Smooth muscle cell (in vitro differentiated cells): Measurements from ENCODE around the gene RAB8B. TPM values are rescaled to one million over a fixed set of nuclear protein-coding genes. Genes with fewer than 3 reads are reported as not detected.

Source experiments
- DNase-seq: peaks from one replicate; lab custom pipeline; 2025; ENCODE audit not compliant: unreplicated experiment; lab: John Stamatoyannopoulos, UW
- H2AFZ ChIP-seq: fragments of 200-600 bp; sonication (generic); 2 replicates; pipeline ENCODE4 v1.6.0; 2016; ENCODE audit warnings: antibody characterized with exemption, low read depth, mild to moderate bottlenecking
- H3F3A ChIP-seq: fragments of 200-600 bp; sonication (generic); 2 replicates; pipeline ENCODE4 v1.6.0; 2017; ENCODE audit warnings: antibody characterized with exemption, low read depth
- H3K27ac ChIP-seq: fragments of 200-600 bp; sonication (generic); 2 replicates; pipeline ENCODE4 v1.5.1; 2016; ENCODE audit warnings: low read depth, mild to moderate bottlenecking
- H3K27me3 ChIP-seq: fragments of 200-600 bp; sonication (generic); 2 replicates; pipeline ENCODE4 v1.6.1; 2016; ENCODE audit warnings: low read depth, mild to moderate bottlenecking
- H3K36me3 ChIP-seq: fragments of 200-600 bp; sonication (generic); 2 replicates; pipeline ENCODE4 v1.5.1; 2016; ENCODE audit warnings: low read depth
- H3K4me1 ChIP-seq: fragments of 200-600 bp; sonication (generic); 2 replicates; pipeline ENCODE4 v1.5.1; 2016; ENCODE audit warnings: low read depth
- H3K4me2 ChIP-seq: fragments of 200-600 bp; sonication (generic); 2 replicates; pipeline ENCODE4 v1.6.0; 2016; ENCODE audit warnings: mild to moderate bottlenecking
- H3K4me3 ChIP-seq: fragments of 200-600 bp; sonication (generic); 2 replicates; pipeline ENCODE4 v1.5.1; 2016; ENCODE audit warnings: mild to moderate bottlenecking
- H3K79me2 ChIP-seq: fragments of 200-600 bp; sonication (generic); 2 replicates; pipeline ENCODE4 v1.6.0; 2016; ENCODE audit warnings: low read depth, mild to moderate bottlenecking
- H3K9ac ChIP-seq: fragments of 200-600 bp; sonication (generic); 2 replicates; pipeline ENCODE4 v1.6.0; 2016; ENCODE audit warnings: low read depth
- H3K9me3 ChIP-seq: fragments of 200-600 bp; sonication (generic); replicated peaks from 2 replicates; pipeline ENCODE4 v1.5.1; 2016; ENCODE audit warnings: low read depth
- H4K20me1 ChIP-seq: fragments of 200-600 bp; sonication (generic); 2 replicates; pipeline ENCODE4 v1.6.0; 2016; ENCODE audit warnings: low read depth
- whole genome bisulfite sequencing: methylation state at CpG from one replicate; pipeline ENCODE4 v1.1.7; 2016; ENCODE audit warnings: low lambda C conversion rate; 5-methylcytosine and 5-hydroxymethylcytosine counted together
- polyA plus RNA-seq: library from polyadenylated mRNA; unstranded; fragments of >200 nt; fragmentation: Nextera tagmentation; extraction: Ambion mirVana; gene quantifications from 2 replicates; pipeline ENCODE4 v1.2.1, GENCODE V29; 2016
- total RNA-seq: library from RNA; depleted of rRNA; stranded (reverse); fragments of >200 nt; gene quantifications from 2 replicates; pipeline ENCODE4 v1.2.3, GENCODE V29; 2014
- TF ChIP-seq, protein P1 (sequence below): fragments of 200-600 bp; sonication (generic); IDR thresholded peaks from 2 replicates; pipeline ENCODE4 v1.5.1; 2017; ENCODE audit warnings: borderline replicate concordance, mild to moderate bottlenecking, antibody characterized with exemption; ENCODE audit not compliant: insufficient read depth, poor library complexity, severe bottlenecking

RAB8B gene
- total and polyA plus RNA-seq, 2 experiments from 2014 or later = 11.5 to 34.7 TPM

DNA sequence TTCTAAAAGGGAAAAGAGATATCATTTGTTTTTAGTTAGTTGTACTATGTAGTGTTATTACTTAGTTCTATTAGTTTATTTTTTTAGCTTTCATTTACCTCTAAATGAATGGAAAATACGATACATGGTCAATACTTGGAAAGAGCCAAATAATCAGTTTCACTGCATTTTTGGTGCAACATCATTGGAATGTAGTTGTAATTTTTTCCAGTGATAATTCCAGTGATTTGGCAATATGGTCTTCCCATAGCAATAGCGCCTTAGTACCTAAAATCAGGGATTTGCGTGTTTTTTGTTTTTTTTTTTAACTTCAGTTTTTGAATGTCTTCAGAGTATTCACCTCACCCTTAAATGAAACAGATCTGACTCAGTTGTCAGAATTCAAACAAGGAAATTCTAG, 41.8 kb downstream of the RAB8B start:
- no peaks in the 10 kb centered on the region for H3K79me2 ChIP-seq
- no peak overlapping the region for H3K4me3 ChIP-seq
- no peak overlapping the region for H3K9ac ChIP-seq
- no peak for DNase-seq
- H3K27ac ChIP-seq = no peak overlapping the region
- H2AFZ ChIP-seq = no peak overlapping the region
- no peaks in the 10 kb centered on the region for H3K9me3 ChIP-seq
- TF ChIP-seq, protein P1, sequence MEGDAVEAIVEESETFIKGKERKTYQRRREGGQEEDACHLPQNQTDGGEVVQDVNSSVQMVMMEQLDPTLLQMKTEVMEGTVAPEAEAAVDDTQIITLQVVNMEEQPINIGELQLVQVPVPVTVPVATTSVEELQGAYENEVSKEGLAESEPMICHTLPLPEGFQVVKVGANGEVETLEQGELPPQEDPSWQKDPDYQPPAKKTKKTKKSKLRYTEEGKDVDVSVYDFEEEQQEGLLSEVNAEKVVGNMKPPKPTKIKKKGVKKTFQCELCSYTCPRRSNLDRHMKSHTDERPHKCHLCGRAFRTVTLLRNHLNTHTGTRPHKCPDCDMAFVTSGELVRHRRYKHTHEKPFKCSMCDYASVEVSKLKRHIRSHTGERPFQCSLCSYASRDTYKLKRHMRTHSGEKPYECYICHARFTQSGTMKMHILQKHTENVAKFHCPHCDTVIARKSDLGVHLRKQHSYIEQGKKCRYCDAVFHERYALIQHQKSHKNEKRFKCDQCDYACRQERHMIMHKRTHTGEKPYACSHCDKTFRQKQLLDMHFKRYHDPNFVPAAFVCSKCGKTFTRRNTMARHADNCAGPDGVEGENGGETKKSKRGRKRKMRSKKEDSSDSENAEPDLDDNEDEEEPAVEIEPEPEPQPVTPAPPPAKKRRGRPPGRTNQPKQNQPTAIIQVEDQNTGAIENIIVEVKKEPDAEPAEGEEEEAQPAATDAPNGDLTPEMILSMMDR = no peak
- no peaks in the 10 kb centered on the region for H3F3A ChIP-seq
- H3K4me1 ChIP-seq = peaks cover 19% of the 10 kb centered on the region
- no peaks in the 10 kb centered on the region for H3K27me3 ChIP-seq
- H4K20me1 ChIP-seq = peaks cover 9% of the 10 kb centered on the region
- 94% methylated on average over 3 of the region's 3 CpGs for WGBS
- H3K36me3 ChIP-seq = no peaks in the 10 kb centered on the region
- no peak overlapping the region for H3K4me2 ChIP-seq

- Histone ChIP-seq H3K27ac (no peak overlapping the region), H3F3A (no peaks in the 10 kb centered on the region), H4K20me1 (peaks cover 11% of the 10 kb centered on the region), H3K4me1 (peaks cover 19% of the 10 kb centered on the region), H3K27me3 (no peaks in the 10 kb centered on the region), H3K4me2 (no peak overlapping the region), H3K4me3 (no peak overlapping the region), H2AFZ (no peak overlapping the region), H3K9me3 (no peaks in the 10 kb centered on the region), H3K36me3 (no peaks in the 10 kb centered on the region), H3K9ac (no peak overlapping the region), H3K79me2 (peaks cover under 1% of the 10 kb centered on the region)
- no peak for DNase-seq
- TF ChIP-seq, protein P1 = no peak
- 83% methylated on average over 1 of the region's 1 CpG for WGBS
Measured at GRCh38 chr15:63231706-63232105, 42.3 kb downstream of the RAB8B start.

DNA sequence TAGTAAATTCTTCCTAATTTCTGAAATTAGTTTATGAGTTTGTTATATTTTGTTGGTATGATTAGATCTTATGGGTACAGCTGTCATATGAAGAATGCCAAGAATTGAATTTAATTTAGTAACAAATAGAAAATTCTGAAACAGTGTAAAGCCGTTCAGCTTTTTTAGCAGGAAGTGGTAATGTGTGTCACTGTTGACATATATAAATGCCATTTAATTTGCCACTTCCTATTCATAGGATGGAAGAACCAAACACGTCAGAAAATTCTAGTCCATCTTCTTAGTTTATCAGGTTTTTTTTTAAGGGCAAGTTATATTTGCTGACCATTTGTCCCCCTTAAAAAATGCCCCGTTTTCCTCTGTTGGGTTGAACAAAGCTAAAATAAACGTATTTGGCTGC, 43.0 kb downstream of the RAB8B start:
- Histone ChIP-seq H3F3A (no peaks in the 10 kb centered on the region), H3K79me2 (peaks cover 6% of the 10 kb centered on the region), H3K4me3 (no peak overlapping the region), H3K27me3 (no peaks in the 10 kb centered on the region), H4K20me1 (peaks cover 11% of the 10 kb centered on the region), H3K36me3 (no peaks in the 10 kb centered on the region), H3K9ac (no peak overlapping the region), H3K4me1 (peaks cover 16% of the 10 kb centered on the region), H2AFZ (no peak overlapping the region), H3K4me2 (no peak overlapping the region), H3K9me3 (no peaks in the 10 kb centered on the region), H3K27ac (no peak overlapping the region)
- 65% methylated on average over 4 of the region's 4 CpGs for WGBS
- TF ChIP-seq, protein P1 = no peak
- DNase-seq = no peak

- no peak for DNase-seq
- H3K36me3 ChIP-seq = no peaks in the 10 kb centered on the region
- H3K27ac ChIP-seq = peak overlapping the region; percentile 64
- no peak overlapping the region for H3K4me3 ChIP-seq
- H3K79me2 ChIP-seq = peaks cover 9% of the 10 kb centered on the region
- peaks cover 15% of the 10 kb centered on the region for H3K4me1 ChIP-seq
- 95% methylated on average over 5 of the region's 5 CpGs for WGBS
- H3K9me3 ChIP-seq = no peaks in the 10 kb centered on the region
- H4K20me1 ChIP-seq = peaks cover 12% of the 10 kb centered on the region
- no peak overlapping the region for H3K9ac ChIP-seq
- H3F3A ChIP-seq = no peaks in the 10 kb centered on the region
- no peak overlapping the region for H2AFZ ChIP-seq
- TF ChIP-seq, protein P1 = no peak
- H3K27me3 ChIP-seq = no peaks in the 10 kb centered on the region
- peak overlapping the region; percentile 61 for H3K4me2 ChIP-seq
Measured at GRCh38 chr15:63232943-63233342, 43.5 kb downstream of the RAB8B start.
